Mesendoderm (in vitro differentiated cells): ENCODE data around the gene B4GALNT4.
"Not testable (repeated sequence)": the region's sequence is repeated elsewhere in the genome, so short reads cannot be mapped to it uniquely, and the experiment has no call there.

Experiments
- DNase-seq: peaks from one replicate; pipeline ENCODE4 v3.0.0; 2013
- H2AK5ac ChIP-seq: 2 replicates; pipeline ENCODE4 v1.6.1; 2013; ENCODE audit warnings: low read length, inconsistent platforms
- H2BK120ac ChIP-seq: 2 replicates; pipeline ENCODE4 v1.6.1; 2013; ENCODE audit warnings: low read depth, mild to moderate bottlenecking, low read length, moderate library complexity, mixed read lengths
- H2BK15ac ChIP-seq: replicated peaks from 2 replicates; pipeline ENCODE4 v1.6.1; 2013; ENCODE audit warnings: low read depth, mild to moderate bottlenecking, moderate library complexity
- H2BK5ac ChIP-seq: 2 replicates; pipeline ENCODE4 v1.6.1; 2013; ENCODE audit warnings: low read length, inconsistent platforms
- H3K18ac ChIP-seq: 2 replicates; pipeline ENCODE4 v1.6.1; 2013; ENCODE audit warnings: mild to moderate bottlenecking, low read length, mixed read lengths
- H3K23ac ChIP-seq: one replicate; pipeline ENCODE4 v1.6.1; 2013; ENCODE audit warnings: low read length
- H3K27ac ChIP-seq: 2 replicates; pipeline ENCODE4 v1.5.1; 2013; ENCODE audit warnings: low read depth, mild to moderate bottlenecking, inconsistent platforms, low read length, moderate library complexity
- H3K27me3 ChIP-seq: 2 replicates; pipeline ENCODE4 v1.6.1; 2013; ENCODE audit warnings: low read length, control low read depth, mild to moderate bottlenecking, inconsistent platforms; ENCODE audit not compliant: insufficient read depth, poor library complexity
- H3K36me3 ChIP-seq: 2 replicates; pipeline ENCODE4 v1.6.1; 2013; ENCODE audit warnings: low read length, inconsistent platforms; ENCODE audit not compliant: control insufficient read depth, insufficient read depth
- H3K4ac ChIP-seq: one replicate; pipeline ENCODE4 v1.6.1; 2013; ENCODE audit warnings: low read depth, mild to moderate bottlenecking, low read length, moderate library complexity
- H3K4me1 ChIP-seq: 2 replicates; pipeline ENCODE4 v1.6.1; 2013; ENCODE audit warnings: low read depth, low read length, inconsistent platforms; ENCODE audit not compliant: control insufficient read depth
- H3K4me2 ChIP-seq: 2 replicates; pipeline ENCODE4 v1.6.1; 2013; ENCODE audit warnings: low read length
- H3K4me3 ChIP-seq: 2 replicates; pipeline ENCODE4 v1.5.1; 2013; ENCODE audit warnings: mild to moderate bottlenecking, low read length
- H3K56ac ChIP-seq: one replicate; pipeline ENCODE4 v1.6.1; 2013; ENCODE audit warnings: low read length
- H3K79me1 ChIP-seq: 2 replicates; pipeline ENCODE4 v1.6.1; 2013; ENCODE audit warnings: low read length, inconsistent platforms
- H3K79me2 ChIP-seq: 2 replicates; pipeline ENCODE4 v1.6.1; 2013; ENCODE audit warnings: mild to moderate bottlenecking, low read length; ENCODE audit not compliant: control insufficient read depth, insufficient read depth
- H3K9ac ChIP-seq: 2 replicates; pipeline ENCODE4 v1.6.1; 2013; ENCODE audit warnings: low read length, inconsistent platforms
- H4K5ac ChIP-seq: one replicate; pipeline ENCODE4 v1.6.1; 2013; ENCODE audit warnings: low read length
- H4K8ac ChIP-seq: one replicate; pipeline ENCODE4 v1.6.1; 2013; ENCODE audit warnings: low read depth, mild to moderate bottlenecking, control low read depth, low read length, moderate library complexity
- WGBS: extraction: QIAGEN DNeasy Blood & Tissue Kit; methylation state at CpG from one replicate; pipeline ENCODE4 v1.1.7; 2013; ENCODE audit warnings: low lambda C conversion rate, missing lambda C conversion rate; ENCODE audit not compliant: insufficient coverage; ENCODE audit errors: extremely low coverage; 5-methylcytosine and 5-hydroxymethylcytosine counted together

Gene B4GALNT4

DNA sequence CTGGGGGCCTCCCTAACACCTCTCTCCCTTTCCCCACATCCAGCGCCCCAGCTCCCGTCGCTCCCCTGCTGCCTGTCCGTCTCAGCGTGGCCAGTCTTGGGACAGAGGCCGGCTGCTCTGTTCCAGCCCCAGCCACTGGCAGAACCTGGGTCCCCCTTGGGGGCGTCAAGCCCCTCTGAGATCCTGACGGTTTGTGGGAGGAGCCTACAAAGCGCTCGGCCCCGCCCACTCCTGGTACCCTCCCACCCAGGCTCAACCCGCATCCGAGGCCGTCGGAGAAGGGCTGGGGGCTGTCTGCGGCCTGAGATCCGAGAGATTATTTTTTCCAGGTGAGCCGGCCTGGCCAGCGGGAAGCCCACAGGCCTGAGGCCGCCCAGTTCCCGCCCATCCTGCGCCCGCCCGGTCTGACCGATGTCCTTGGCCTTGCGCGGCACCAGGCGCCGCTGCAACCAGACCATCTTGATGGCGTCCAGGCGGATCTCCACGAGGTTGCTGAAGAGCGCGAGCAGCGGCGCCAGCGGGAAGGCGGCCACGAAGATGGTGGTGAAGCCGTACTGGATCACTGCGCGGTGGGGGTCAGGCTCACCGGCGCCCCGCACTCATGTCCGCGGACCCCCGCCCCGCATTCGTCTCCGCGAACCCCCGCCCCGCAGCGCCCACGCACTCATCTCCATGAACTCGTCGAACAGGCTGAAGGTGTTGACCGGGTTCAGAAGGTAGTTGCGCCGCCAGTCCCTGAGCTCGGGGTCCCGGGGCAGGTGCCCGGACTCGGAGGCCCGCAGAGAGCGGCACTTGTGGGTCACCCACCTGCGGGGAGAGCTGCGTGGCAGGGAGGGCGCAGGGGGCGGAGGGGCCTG lies 51.0 kb downstream of the B4GALNT4 start:
- H3K4me3 ChIP-seq, result no peak overlapping the region
- H3K36me3 ChIP-seq, result no peaks in the 10 kb centered on the region
- no peak for DNase-seq
- H3K4ac ChIP-seq, result no peak overlapping the region
- H2AK5ac ChIP-seq, result no peak overlapping the region
- no peak overlapping the region for H3K9ac ChIP-seq
- no peak overlapping the region for H3K23ac ChIP-seq
- WGBS, result no CpG with 5 or more reads among the region's 71 CpGs
- no peak overlapping the region for H3K56ac ChIP-seq
- H4K8ac ChIP-seq, result no peak overlapping the region
- H3K4me2 ChIP-seq, result no peak overlapping the region
- no peak overlapping the region for H2BK120ac ChIP-seq
- no peaks in the 10 kb centered on the region for H3K4me1 ChIP-seq
- H3K27me3 ChIP-seq, result no peaks in the 10 kb centered on the region
- H2BK15ac ChIP-seq, result no peak overlapping the region
- H4K5ac ChIP-seq, result no peak overlapping the region
- H2BK5ac ChIP-seq, result no peak overlapping the region
- no peak overlapping the region for H3K27ac ChIP-seq
- no peak overlapping the region for H3K18ac ChIP-seq
- no peaks in the 10 kb centered on the region for H3K79me2 ChIP-seq
- H3K79me1 ChIP-seq, result no peaks in the 10 kb centered on the region

- Histone ChIP-seq H3K27me3 (no peaks in the 10 kb centered on the region), H3K4ac (no peak overlapping the region), H3K56ac (no peak overlapping the region), H2BK5ac (no peak overlapping the region), H3K23ac (no peak overlapping the region), H3K36me3 (no peaks in the 10 kb centered on the region), H3K18ac (no peak overlapping the region), H2BK120ac (no peak overlapping the region), H3K4me2 (no peak overlapping the region), H3K4me1 (no peaks in the 10 kb centered on the region), H2BK15ac (no peak overlapping the region), H3K9ac (no peak overlapping the region), H3K27ac (no peak overlapping the region), H4K8ac (no peak overlapping the region), H4K5ac (no peak overlapping the region), H3K4me3 (no peak overlapping the region), H2AK5ac (no peak overlapping the region), H3K79me1 (no peaks in the 10 kb centered on the region), H3K79me2 (no peaks in the 10 kb centered on the region)
- no CpG with 5 or more reads among the region's 21 CpGs for WGBS
- DNase-seq, result no peak
Observed at GRCh38 chr11:420911-421321, 51.6 kb downstream of the B4GALNT4 start.

- no peak overlapping the region for H2AK5ac ChIP-seq
- no peak overlapping the region for H4K8ac ChIP-seq
- H3K79me1 ChIP-seq, result no peaks in the 10 kb centered on the region
- no peak overlapping the region for H3K4me3 ChIP-seq
- DNase-seq, result peak; percentile 73
- H3K27ac ChIP-seq, result no peak overlapping the region
- no peak overlapping the region for H2BK15ac ChIP-seq
- no peak overlapping the region for H3K4me2 ChIP-seq
- H2BK120ac ChIP-seq, result no peak overlapping the region
- no peak overlapping the region for H3K4ac ChIP-seq
- H3K56ac ChIP-seq, result no peak overlapping the region
- no CpG with 5 or more reads among the region's 10 CpGs for WGBS
- no peaks in the 10 kb centered on the region for H3K27me3 ChIP-seq
- no peak overlapping the region for H3K9ac ChIP-seq
- H3K36me3 ChIP-seq, result no peaks in the 10 kb centered on the region
- no peaks in the 10 kb centered on the region for H3K79me2 ChIP-seq
- H3K4me1 ChIP-seq, result no peaks in the 10 kb centered on the region
- H3K18ac ChIP-seq, result no peak overlapping the region
- H3K23ac ChIP-seq, result no peak overlapping the region
- H2BK5ac ChIP-seq, result no peak overlapping the region
- no peak overlapping the region for H4K5ac ChIP-seq
Observed at GRCh38 chr11:422249-422656, 53.0 kb downstream of the B4GALNT4 start.

DNA sequence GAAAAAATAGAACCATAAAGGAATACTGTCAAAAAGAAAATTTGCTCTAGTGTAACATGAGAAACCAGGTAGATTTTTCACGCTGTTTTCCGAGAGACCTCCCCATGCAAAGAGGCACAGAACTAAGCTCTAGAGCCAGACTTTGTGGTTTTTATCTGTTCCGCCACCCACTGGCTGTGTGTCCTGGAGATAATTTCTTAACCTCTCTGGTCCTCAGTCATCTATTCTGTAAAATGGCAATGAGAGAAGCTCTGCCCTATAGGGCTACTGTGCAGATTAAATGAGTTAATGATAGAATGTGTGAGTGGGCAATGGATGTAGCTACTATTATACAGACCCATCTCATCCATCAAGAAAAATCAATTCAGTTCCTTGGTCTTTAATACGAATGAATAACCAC lies 54.9 kb downstream of the B4GALNT4 start:
- Histone ChIP-seq H2BK5ac (no peak overlapping the region), H3K36me3 (no peaks in the 10 kb centered on the region), H2BK15ac (no peak overlapping the region), H2BK120ac (no peak overlapping the region), H3K4me3 (no peak overlapping the region), H3K4me1 (no peaks in the 10 kb centered on the region), H2AK5ac (no peak overlapping the region), H3K4me2 (no peak overlapping the region), H3K79me1 (no peaks in the 10 kb centered on the region), H3K27me3 (no peaks in the 10 kb centered on the region), H3K27ac (no peak overlapping the region), H3K9ac (no peak overlapping the region), H4K8ac (no peak overlapping the region), H3K79me2 (no peaks in the 10 kb centered on the region), H3K56ac (no peak overlapping the region), H3K18ac (no peak overlapping the region), H4K5ac (no peak overlapping the region), H3K23ac (no peak overlapping the region), H3K4ac (no peak overlapping the region)
- no peak for DNase-seq
- WGBS, result no CpG with 5 or more reads among the region's 4 CpGs

- not testable (repeated sequence) for H2BK5ac ChIP-seq, H3K4me3 ChIP-seq, H3K23ac ChIP-seq, H3K27ac ChIP-seq, H2AK5ac ChIP-seq, H3K4ac ChIP-seq, H3K9ac ChIP-seq, H3K36me3 ChIP-seq, H4K5ac ChIP-seq, H2BK15ac ChIP-seq, H3K27me3 ChIP-seq, H3K4me1 ChIP-seq, H3K79me2 ChIP-seq, H3K18ac ChIP-seq, H3K4me2 ChIP-seq, DNase-seq, H3K56ac ChIP-seq, H3K79me1 ChIP-seq, H4K8ac ChIP-seq, H2BK120ac ChIP-seq
- no CpG with 5 or more reads among the region's 45 CpGs for WGBS
Observed at GRCh38 chr11:424766-425165, 55.5 kb downstream of the B4GALNT4 start.

DNA sequence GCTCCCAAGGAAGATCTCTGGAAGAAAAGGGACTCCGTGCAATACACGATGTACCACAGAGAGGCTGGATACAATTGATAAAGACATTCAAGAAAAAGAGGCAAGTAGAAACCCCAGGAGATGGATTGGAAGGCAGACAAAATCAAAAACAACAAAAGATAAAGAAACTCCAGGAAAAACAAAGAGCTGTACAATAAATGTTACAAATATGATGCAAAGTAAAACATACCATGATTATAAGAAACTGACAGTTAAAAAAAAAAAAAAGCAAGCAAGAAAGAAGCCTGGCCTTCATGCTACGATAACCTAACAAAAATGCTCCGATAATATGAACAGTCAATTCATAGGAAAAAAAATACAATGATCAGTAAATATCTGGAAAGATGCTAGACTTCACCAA lies 56.0 kb downstream of the B4GALNT4 start:
- Histone ChIP-seq H3K79me1 (no peaks in the 10 kb centered on the region), H3K4ac (no peak overlapping the region), H2BK120ac (no peak overlapping the region), H3K27ac (no peak overlapping the region), H2BK15ac (no peak overlapping the region), H3K36me3 (no peaks in the 10 kb centered on the region), H3K56ac (no peak overlapping the region), H3K4me3 (no peak overlapping the region), H2AK5ac (no peak overlapping the region), H3K27me3 (no peaks in the 10 kb centered on the region), H3K9ac (no peak overlapping the region), H3K23ac (no peak overlapping the region), H3K4me1 (no peaks in the 10 kb centered on the region), H4K8ac (no peak overlapping the region), H3K18ac (no peak overlapping the region), H2BK5ac (no peak overlapping the region), H3K79me2 (no peaks in the 10 kb centered on the region), H4K5ac (no peak overlapping the region), H3K4me2 (no peak overlapping the region)
- WGBS, result no CpG with 5 or more reads among the region's 4 CpGs
- DNase-seq, result no peak
